NCI-H524 treated with DMSO at 0.1 percent for 48 hours (cell line): ENCODE data around the gene GUF1.
A peak's percentile ranks its signal among the peaks of the same experiment; 100 is the strongest.

Experiments used
- DNase-seq: peaks from one replicate; lab custom pipeline; 2025; lab: John Stamatoyannopoulos, UW

The GUF1 gene

GRCh38 chr4:44678094-44679041 lies at the start of gene GUF1:
Gene GUF1 (plus strand): TSS chr4:44678420. CDS start chr4:44678623, 203 bp downstream.
- DNase-seq, result peak; percentile 27

GRCh38 chr4:44629280-44629866 lies 48.8 kb upstream of the GUF1 start:
- DNase-seq, result no peak

- no peak for DNase-seq
Measured at GRCh38 chr4:44632089-44632488, 46.1 kb upstream of the GUF1 start.

- DNase-seq, result no peak
Measured at GRCh38 chr4:44632733-44633132, 45.5 kb upstream of the GUF1 start.

GRCh38 chr4:44638091-44638490 lies 40.1 kb upstream of the GUF1 start:
- no peak for DNase-seq

- DNase-seq, result no peak
Measured at GRCh38 chr4:44646151-44646550, 32.1 kb upstream of the GUF1 start.

GRCh38 chr4:44651425-44651824 lies 26.8 kb upstream of the GUF1 start, which contains the start of gene YIPF7:
Gene YIPF7 (minus strand): TSS chr4:44651625. CDS start chr4:44650100, 1,525 bp downstream.
- no peak for DNase-seq

GRCh38 chr4:44652002-44652401 lies 26.2 kb upstream of the GUF1 start:
- no peak for DNase-seq

- DNase-seq, result no peak
Measured at GRCh38 chr4:44660396-44660795, 17.8 kb upstream of the GUF1 start.

- DNase-seq, result no peak
Measured at GRCh38 chr4:44661940-44662622, 16.1 kb upstream of the GUF1 start.

- no peak for DNase-seq
Measured at GRCh38 chr4:44662623-44663005, 15.6 kb upstream of the GUF1 start.

- DNase-seq, result no peak
Measured at GRCh38 chr4:44663539-44664263, 14.5 kb upstream of the GUF1 start.

GRCh38 chr4:44668526-44668925 lies 9.7 kb upstream of the GUF1 start:
- DNase-seq, result no peak

- DNase-seq, result no peak
Measured at GRCh38 chr4:44670506-44671199, 7.6 kb upstream of the GUF1 start.

- no peak for DNase-seq
Measured at GRCh38 chr4:44671636-44672035, 6.6 kb upstream of the GUF1 start.

GRCh38 chr4:44674471-44674870 lies 3.7 kb upstream of the GUF1 start:
- no peak for DNase-seq

- DNase-seq, result no peak
Measured at GRCh38 chr4:44675366-44675765, 2.9 kb upstream of the GUF1 start.

- DNase-seq, result no peak
Measured at GRCh38 chr4:44679060-44679459, 840 bp downstream of the GUF1 start.

GRCh38 chr4:44684648-44685047 lies 6.4 kb downstream of the GUF1 start:
- DNase-seq, result no peak

GRCh38 chr4:44700427-44700826 lies 22.2 kb downstream of the GUF1 start:
- no peak for DNase-seq

GRCh38 chr4:44701037-44701436 lies 22.8 kb downstream of the GUF1 start:
- DNase-seq, result no peak
